Measurements from ENCODE around the gene TBCB. TPM values are rescaled to one million over a fixed set of nuclear protein-coding genes. Genes with fewer than 3 reads are reported as not detected.
A peak's percentile ranks its signal among the peaks of the same experiment; 100 is the strongest.
"Not testable (repeated sequence)": the region's sequence is repeated elsewhere in the genome, so short reads cannot be mapped to it uniquely, and the experiment has no call there.

The TBCB gene
- total and polyA plus RNA-seq, 3 donors from 2014 or later = 177 to 226 (median 195) TPM

DNA sequence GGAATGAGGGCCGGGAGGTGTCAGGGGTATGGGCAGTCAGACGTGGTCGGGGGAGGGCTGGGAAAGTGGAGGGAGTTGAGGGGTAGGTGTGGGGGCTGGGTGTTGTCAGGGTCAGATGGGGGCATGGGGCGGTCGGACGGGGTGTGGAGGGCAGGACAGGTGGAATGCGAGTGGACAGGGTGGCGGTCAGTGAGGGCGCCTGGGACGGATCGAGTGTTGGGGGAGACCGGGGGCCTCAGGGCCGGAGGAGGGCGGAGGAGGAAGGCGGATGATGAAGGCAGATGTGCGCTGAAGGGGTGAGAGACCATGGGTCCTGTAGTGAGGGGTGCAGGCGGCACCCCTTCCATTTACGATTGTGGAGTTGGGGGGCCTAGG lies 5.7 kb downstream of the TBCB start:
- intact Hi-C loops (cut with DNase I; ENCODE audit: low total_unique reads) = no loop called here
- 62 to 68% methylated on average over 16 to 18 of the region's 18 CpGs for WGBS, 2 donors
- TF ChIP-seq, protein P1, sequence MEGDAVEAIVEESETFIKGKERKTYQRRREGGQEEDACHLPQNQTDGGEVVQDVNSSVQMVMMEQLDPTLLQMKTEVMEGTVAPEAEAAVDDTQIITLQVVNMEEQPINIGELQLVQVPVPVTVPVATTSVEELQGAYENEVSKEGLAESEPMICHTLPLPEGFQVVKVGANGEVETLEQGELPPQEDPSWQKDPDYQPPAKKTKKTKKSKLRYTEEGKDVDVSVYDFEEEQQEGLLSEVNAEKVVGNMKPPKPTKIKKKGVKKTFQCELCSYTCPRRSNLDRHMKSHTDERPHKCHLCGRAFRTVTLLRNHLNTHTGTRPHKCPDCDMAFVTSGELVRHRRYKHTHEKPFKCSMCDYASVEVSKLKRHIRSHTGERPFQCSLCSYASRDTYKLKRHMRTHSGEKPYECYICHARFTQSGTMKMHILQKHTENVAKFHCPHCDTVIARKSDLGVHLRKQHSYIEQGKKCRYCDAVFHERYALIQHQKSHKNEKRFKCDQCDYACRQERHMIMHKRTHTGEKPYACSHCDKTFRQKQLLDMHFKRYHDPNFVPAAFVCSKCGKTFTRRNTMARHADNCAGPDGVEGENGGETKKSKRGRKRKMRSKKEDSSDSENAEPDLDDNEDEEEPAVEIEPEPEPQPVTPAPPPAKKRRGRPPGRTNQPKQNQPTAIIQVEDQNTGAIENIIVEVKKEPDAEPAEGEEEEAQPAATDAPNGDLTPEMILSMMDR (IDR thresholded peaks at IDR 0.05) = no peak
- TF ChIP-seq POLR2A (IDR thresholded peaks at IDR 0.05) = no peak
- Histone ChIP-seq H3K36me3 (ENCODE audit: low read depth, missing control alignments) (no peaks in the 10 kb centered on the region), H3K4me3 (no peak overlapping the region), H3K27ac (no peak overlapping the region), H3K27me3 (no peaks in the 10 kb centered on the region), H3K4me1 (peaks cover 5% of the 10 kb centered on the region), H3K9me3 (no peaks in the 10 kb centered on the region)
- DNase-seq = no peak

DNA sequence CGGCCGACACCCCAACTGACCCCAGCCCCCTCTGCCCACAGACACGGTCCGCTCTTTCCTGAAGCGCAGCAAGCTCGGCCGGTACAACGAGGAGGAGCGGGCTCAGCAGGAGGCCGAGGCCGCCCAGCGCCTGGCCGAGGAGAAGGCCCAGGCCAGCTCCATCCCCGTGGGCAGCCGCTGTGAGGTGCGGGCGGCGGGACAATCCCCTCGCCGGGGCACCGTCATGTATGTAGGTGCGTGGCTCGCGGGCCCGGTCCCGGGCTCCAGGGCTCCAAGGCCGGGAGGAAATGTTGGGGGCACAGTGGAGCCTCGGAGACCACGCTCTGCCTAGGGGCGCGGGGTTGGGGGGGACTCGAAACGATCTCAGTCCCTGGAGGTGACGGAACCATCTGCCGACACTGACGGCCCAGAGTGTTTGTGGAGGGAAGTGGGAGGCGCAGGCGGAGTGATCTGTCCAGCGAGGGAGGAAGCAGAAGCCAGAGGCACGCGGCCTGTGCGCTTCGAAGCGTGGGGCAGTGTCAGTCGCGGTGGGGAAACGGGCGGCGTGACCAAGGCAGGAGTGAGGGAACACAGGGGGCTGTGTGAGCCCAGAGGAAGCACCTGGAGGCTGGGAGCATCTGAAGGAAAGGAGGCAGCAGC lies 6.3 kb downstream of the TBCB start:
- intact Hi-C loops (cut with DNase I; ENCODE audit: low total_unique reads) = no loop called here
- no peak for TF ChIP-seq POLR2A (IDR thresholded peaks at IDR 0.05)
- TF ChIP-seq, protein P1 (IDR thresholded peaks at IDR 0.05) = no peak
- 68% methylated on average over 46 to 49 of the region's 49 CpGs for WGBS, 2 donors
- no peak overlapping the region for H3K27ac ChIP-seq
- DNase-seq = peak; percentile 30
- peak overlapping the region; percentile 12 to 36 for H3K4me3 ChIP-seq
- H3K9me3 ChIP-seq = no peaks in the 10 kb centered on the region
- H3K36me3 ChIP-seq (ENCODE audit: low read depth, missing control alignments) = no peaks in the 10 kb centered on the region
- H3K4me1 ChIP-seq = no peaks in the 10 kb centered on the region
- H3K27me3 ChIP-seq = no peaks in the 10 kb centered on the region

DNA sequence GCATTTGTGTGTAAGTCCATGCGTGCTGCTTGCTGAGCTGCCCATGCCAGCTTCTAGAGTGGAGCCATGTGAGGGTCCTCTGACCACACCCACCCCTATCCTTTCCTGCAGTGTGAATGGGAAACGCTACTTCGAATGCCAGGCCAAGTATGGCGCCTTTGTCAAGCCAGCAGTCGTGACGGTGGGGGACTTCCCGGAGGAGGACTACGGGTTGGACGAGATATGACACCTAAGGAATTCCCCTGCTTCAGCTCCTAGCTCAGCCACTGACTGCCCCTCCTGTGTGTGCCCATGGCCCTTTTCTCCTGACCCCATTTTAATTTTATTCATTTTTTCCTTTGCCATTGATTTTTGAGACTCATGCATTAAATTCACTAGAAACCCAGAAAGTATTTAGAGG lies 10.3 kb downstream of the TBCB start:
- no peak overlapping the region for H3K4me3 ChIP-seq
- H3K27me3 ChIP-seq = no peaks in the 10 kb centered on the region
- WGBS, 2 donors = 81 to 86% methylated on average over 9 of the region's 9 CpGs
- TF ChIP-seq POLR2A (IDR thresholded peaks at IDR 0.05) = no peak
- TF ChIP-seq, protein P1 (IDR thresholded peaks at IDR 0.05) = no peak
- no peaks in the 10 kb centered on the region for H3K36me3 ChIP-seq (ENCODE audit: low read depth, missing control alignments)
- no peak for DNase-seq
- no peak overlapping the region for H3K27ac ChIP-seq
- intact Hi-C loops (cut with DNase I; ENCODE audit: low total_unique reads) = loop anchor here (5.0 kb wide), 1 partner anchor 47 kb away; no protein-coding TSS in a partner anchor
- peaks cover 4% of the 10 kb centered on the region for H3K4me1 ChIP-seq
- H3K9me3 ChIP-seq = no peaks in the 10 kb centered on the region

DNA sequence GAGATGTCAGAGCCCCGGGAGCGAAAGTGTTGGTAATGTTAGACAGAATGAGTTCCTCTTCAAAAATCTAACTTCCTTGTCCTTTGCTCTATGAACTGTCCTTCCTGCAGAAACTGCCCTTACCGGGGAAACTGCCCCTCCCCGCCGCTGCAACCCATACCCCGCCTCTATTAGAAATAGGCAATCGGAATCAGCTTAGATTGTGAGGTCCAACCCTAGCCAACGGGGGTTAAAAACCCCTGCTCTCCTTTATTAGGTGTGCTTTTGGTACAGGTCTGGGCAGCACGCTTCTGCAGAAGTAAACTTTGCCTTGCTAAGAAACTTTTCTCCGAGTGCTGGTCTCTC lies 13.1 kb downstream of the TBCB start:
- H3K9me3 ChIP-seq = no peaks in the 10 kb centered on the region
- DNase-seq = no peak
- peak overlapping the region; percentile 55 to 58 for H3K4me3 ChIP-seq
- H3K36me3 ChIP-seq (ENCODE audit: low read depth, missing control alignments) = no peaks in the 10 kb centered on the region
- peak overlapping the region; percentile 75 to 89 for H3K27ac ChIP-seq
- no peak for TF ChIP-seq POLR2A (IDR thresholded peaks at IDR 0.05)
- TF ChIP-seq, protein P1 (IDR thresholded peaks at IDR 0.05) = no peak
- H3K4me1 ChIP-seq = peaks cover 4% of the 10 kb centered on the region
- intact Hi-C loops (cut with DNase I; ENCODE audit: low total_unique reads) = loop anchor here (5.0 kb wide), 1 partner anchor 44 kb away; no protein-coding TSS in a partner anchor
- 5% methylated on average over 10 of the region's 10 CpGs for WGBS, 2 donors
- H3K27me3 ChIP-seq = no peaks in the 10 kb centered on the region

DNA sequence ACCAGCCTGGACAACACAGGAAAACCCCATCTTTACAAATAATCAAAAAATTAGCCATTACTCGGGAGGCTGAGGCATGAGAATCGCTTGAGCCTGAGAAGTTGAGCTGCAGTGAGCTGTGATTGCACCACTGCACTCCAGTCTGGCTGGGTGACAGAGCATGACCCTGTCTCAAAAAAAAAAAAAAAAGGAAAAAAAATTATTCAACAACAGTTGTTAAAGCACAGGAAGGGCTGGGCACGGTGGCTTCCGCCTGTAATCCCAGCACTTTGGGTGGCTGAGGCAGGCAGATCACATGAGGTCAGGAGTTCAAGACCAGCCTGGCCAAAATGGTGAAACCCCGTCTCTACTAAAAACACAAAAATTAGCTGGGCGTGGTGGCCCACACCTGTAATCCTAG lies 16.0 kb downstream of the TBCB start:
- 82 to 89% methylated on average over 6 of the region's 6 CpGs for whole genome bisulfite sequencing, 2 donors
- H3K4me1 ChIP-seq; H3K4me3 ChIP-seq; H3K36me3 ChIP-seq (ENCODE audit: low read depth, missing control alignments); H3K27ac ChIP-seq; DNase-seq; intact Hi-C loops (cut with DNase I; ENCODE audit: low total_unique reads); H3K27me3 ChIP-seq; H3K9me3 ChIP-seq: not testable (repeated sequence)

DNA sequence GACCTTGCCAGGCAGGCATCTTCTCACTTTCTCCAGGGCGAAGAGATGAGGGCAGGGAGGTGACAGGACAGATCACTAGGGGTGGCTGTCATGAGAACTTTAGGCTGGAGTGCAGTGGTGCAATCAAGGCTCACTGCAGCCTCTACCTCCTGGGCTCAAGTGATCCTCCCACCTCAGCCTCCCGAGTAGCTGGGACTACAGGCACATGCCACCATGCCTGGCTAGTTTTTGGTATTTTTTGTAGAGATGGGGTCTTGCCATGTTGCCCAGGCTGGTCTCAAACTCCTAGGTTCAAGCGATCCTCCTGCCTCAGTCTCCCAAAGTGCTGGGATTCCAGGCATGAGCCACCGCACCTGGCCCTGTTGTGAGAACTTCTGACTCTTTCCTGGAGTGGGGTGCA lies 19.6 kb downstream of the TBCB start:
- intact Hi-C loops (cut with DNase I; ENCODE audit: low total_unique reads); DNase-seq; H3K4me3 ChIP-seq; H3K36me3 ChIP-seq (ENCODE audit: low read depth, missing control alignments); H3K9me3 ChIP-seq; H3K4me1 ChIP-seq; H3K27me3 ChIP-seq; H3K27ac ChIP-seq: not testable (repeated sequence)
- WGBS, 2 donors = 95 to 100% methylated on average over 4 of the region's 4 CpGs

All from testis (tissue), 3 donors.